HL-60 (cell line): Measurements from ENCODE around the gene DHRS3.

ENCODE experiments used
- DNase-seq, 2 experiments: peaks; one replicate each; pipeline ENCODE4 v3.0.0-alpha.2; 2010 to 2020; ENCODE audit warnings: low read depth in 1 of 2, low spot score in 1 of 2
- H3K27ac ChIP-seq: fragments of 250-450 bp; sonication (Bioruptor Pico); replicated peaks from 2 replicates; pipeline ENCODE4 v1.5.1; 2020; ENCODE audit warnings: mild to moderate bottlenecking, moderate library complexity
- H3K27me3 ChIP-seq: fragments of 250-450 bp; sonication (Bioruptor Pico); 2 replicates; pipeline ENCODE4 v1.5.1; 2021; ENCODE audit warnings: mild to moderate bottlenecking, moderate library complexity; ENCODE audit not compliant: insufficient read depth, poor library complexity, severe bottlenecking
- H3K4me3 ChIP-seq: replicated peaks from 2 replicates; pipeline ENCODE4 v1.5.1; 2011; ENCODE audit warnings: mild to moderate bottlenecking, control low read depth, low read length; ENCODE audit not compliant: insufficient read depth
- CTCF ChIP-seq: IDR thresholded peaks from one replicate; pipeline ENCODE4 v1.5.1; 2011; ENCODE audit warnings: low read length, control low read depth, inconsistent platforms; ENCODE audit not compliant: insufficient read depth
- GABPA ChIP-seq: IDR thresholded peaks from 2 replicates; pipeline ENCODE4 v1.6.1; 2012; ENCODE audit warnings: low read depth
- POLR2AphosphoS5 ChIP-seq: IDR thresholded peaks from 2 replicates; pipeline ENCODE4 v1.6.1; 2012; ENCODE audit warnings: low read depth
- REST ChIP-seq: IDR thresholded peaks from 2 replicates; pipeline ENCODE4 v1.6.1; 2012; ENCODE audit warnings: low read depth; ENCODE audit not compliant: insufficient replicate concordance
- SPI1 ChIP-seq: IDR thresholded peaks from 2 replicates; pipeline ENCODE4 v1.6.1; 2012; ENCODE audit warnings: low read depth, mild to moderate bottlenecking, borderline replicate concordance

The DHRS3 gene

GRCh38 chr1:12625276-12625675 is 7.3 kb upstream of the DHRS3 start:
- Histone ChIP-seq H3K27me3 (no peaks in the 10 kb centered on the region), H3K27ac (no peak overlapping the region), H3K4me3 (no peak overlapping the region)
- DNase-seq: no peak
- TF ChIP-seq POLR2AphosphoS5: no peak
- TF ChIP-seq SPI1: no peak
- no peak for TF ChIP-seq REST
- TF ChIP-seq CTCF: no peak
- TF ChIP-seq GABPA: no peak

- Histone ChIP-seq H3K27ac (no peak overlapping the region), H3K4me3 (no peak overlapping the region), H3K27me3 (peaks cover 8% of the 10 kb centered on the region)
- TF ChIP-seq GABPA (no peak), CTCF (no peak), POLR2AphosphoS5 (no peak), SPI1 (no peak), REST (no peak)
- DNase-seq: no peak
These were observed 4.5 kb upstream of the DHRS3 start for GRCh38 chr1:12622506-12622905.

GRCh38 chr1:12621346-12622335 is 3.6 kb upstream of the DHRS3 start:
- H3K27ac ChIP-seq: no peak overlapping the region
- H3K27me3 ChIP-seq: peaks cover 16% of the 10 kb centered on the region
- no peak for DNase-seq
- no peak overlapping the region for H3K4me3 ChIP-seq
- TF ChIP-seq SPI1: no peak
- TF ChIP-seq GABPA: no peak
- no peak for TF ChIP-seq POLR2AphosphoS5
- TF ChIP-seq CTCF: no peak
- no peak for TF ChIP-seq REST
